Neuronal stem cell (in vitro differentiated cells): ENCODE data around the gene C1QTNF12.
A peak's percentile ranks its signal among the peaks of the same experiment; 100 is the strongest.

Experiments
- DNase-seq: peaks from one replicate; pipeline ENCODE4 v3.0.0-alpha.2; 2013; ENCODE audit warnings: low spot score
- H2AFZ ChIP-seq: one replicate; pipeline ENCODE4 v1.6.1; 2013; ENCODE audit warnings: mild to moderate bottlenecking, low read length, inconsistent platforms
- H2AK5ac ChIP-seq: 2 replicates; pipeline ENCODE4 v1.6.1; 2013; ENCODE audit warnings: low read depth, mild to moderate bottlenecking, inconsistent platforms, low read length, moderate library complexity, mixed read lengths
- H2BK120ac ChIP-seq: 2 replicates; pipeline ENCODE4 v1.6.1; 2013; ENCODE audit warnings: low read depth, mild to moderate bottlenecking, inconsistent platforms, low read length, moderate library complexity, mixed read lengths
- H2BK12ac ChIP-seq: one replicate; pipeline ENCODE4 v1.6.1; 2013; ENCODE audit warnings: low read length, inconsistent platforms
- H2BK15ac ChIP-seq: 2 replicates; pipeline ENCODE4 v1.6.1; 2013; ENCODE audit warnings: mild to moderate bottlenecking, low read length, inconsistent platforms, mixed read lengths
- H2BK5ac ChIP-seq: one replicate; pipeline ENCODE4 v1.6.1; 2013; ENCODE audit warnings: inconsistent platforms, mild to moderate bottlenecking, low read length, moderate library complexity
- H3K14ac ChIP-seq: one replicate; pipeline ENCODE4 v1.6.1; 2013; ENCODE audit warnings: low read length, inconsistent platforms
- H3K18ac ChIP-seq: 2 replicates; pipeline ENCODE4 v1.6.1; 2013; ENCODE audit warnings: low read length, inconsistent platforms
- H3K23ac ChIP-seq: 2 replicates; pipeline ENCODE4 v1.6.1; 2013; ENCODE audit warnings: low read depth, mild to moderate bottlenecking, mixed read lengths, low read length, inconsistent platforms; ENCODE audit not compliant: poor library complexity
- H3K27ac ChIP-seq: replicated peaks from 3 replicates; pipeline ENCODE4 v1.5.1; 2013; ENCODE audit warnings: low read length, inconsistent platforms
- H3K27me3 ChIP-seq, 3 experiments: 2 replicates each; pipeline ENCODE4 v1.6.1; 2013; ENCODE audit warnings: low read length in 3 of 3, mild to moderate bottlenecking in 2 of 3, inconsistent platforms in 1 of 3, low read depth in 1 of 3, mixed read lengths in 1 of 3, moderate library complexity in 1 of 3; ENCODE audit not compliant: control insufficient read depth in 3 of 3, insufficient read depth in 3 of 3
- H3K36me3 ChIP-seq, 2 donors: replicated peaks in 1 of 2; 2 replicates each; pipeline ENCODE4 v1.6.1; 2013; ENCODE audit warnings: low read length in 2 of 2; ENCODE audit not compliant: control insufficient read depth in 2 of 2, insufficient read depth in 2 of 2
- H3K4ac ChIP-seq: 2 replicates; pipeline ENCODE4 v1.6.1; 2013; ENCODE audit warnings: inconsistent platforms, mild to moderate bottlenecking, low read length, moderate library complexity
- H3K4me1 ChIP-seq, 2 donors: 1 replicate in 1 of 2; 2 replicates in 1 of 2; pipeline ENCODE4 v1.6.1; 2013; ENCODE audit warnings: low read length in 2 of 2, low read depth in 1 of 2; ENCODE audit not compliant: control insufficient read depth in 2 of 2, insufficient read depth in 1 of 2
- H3K4me2 ChIP-seq: one replicate; pipeline ENCODE4 v1.6.1; 2013; ENCODE audit warnings: mild to moderate bottlenecking, low read length, inconsistent platforms; ENCODE audit not compliant: insufficient read depth, poor library complexity, severe bottlenecking
- H3K4me3 ChIP-seq, 2 donors: 2 replicates each; pipeline ENCODE4 v1.5.1; 2013; ENCODE audit warnings: low read length in 2 of 2, mild to moderate bottlenecking in 2 of 2, inconsistent platforms in 1 of 2, moderate library complexity in 1 of 2
- H3K79me1 ChIP-seq: one replicate; pipeline ENCODE4 v1.6.1; 2013; ENCODE audit warnings: low read depth, mild to moderate bottlenecking, inconsistent platforms, low read length, moderate library complexity
- H3K9ac ChIP-seq: one replicate; pipeline ENCODE4 v1.6.1; 2013; ENCODE audit warnings: mild to moderate bottlenecking, low read depth, low read length, inconsistent platforms; ENCODE audit not compliant: poor library complexity
- H3K9me3 ChIP-seq, 2 donors: replicated peaks in 1 of 2; 2 replicates each; pipeline versions ENCODE3 to v1.6.1; 2013; ENCODE audit warnings: low read length in 2 of 2, mild to moderate bottlenecking in 2 of 2, inconsistent platforms in 1 of 2, low read depth in 1 of 2, mixed read lengths in 1 of 2, moderate library complexity in 1 of 2; ENCODE audit not compliant: control insufficient read depth in 2 of 2, insufficient read depth in 1 of 2
- H4K8ac ChIP-seq: one replicate; pipeline ENCODE4 v1.6.1; 2013; ENCODE audit warnings: low read depth, mild to moderate bottlenecking, inconsistent platforms, low read length, moderate library complexity
- H4K91ac ChIP-seq: one replicate; pipeline ENCODE4 v1.6.1; 2013; ENCODE audit warnings: low read length, low read depth, mild to moderate bottlenecking, inconsistent platforms; ENCODE audit not compliant: poor library complexity
- WGBS, 2 donors: extraction: QIAGEN DNeasy Blood & Tissue Kit; methylation state at CpG; one replicate each; pipeline ENCODE4 v1.1.7; 2013; ENCODE audit warnings: missing lambda C conversion rate in 2 of 2, mixed read lengths in 1 of 2; ENCODE audit not compliant: insufficient read length in 2 of 2, insufficient replicate concordance in 1 of 2; ENCODE audit errors: extremely low coverage in 2 of 2; 5-methylcytosine and 5-hydroxymethylcytosine counted together

C1QTNF12 gene

DNA sequence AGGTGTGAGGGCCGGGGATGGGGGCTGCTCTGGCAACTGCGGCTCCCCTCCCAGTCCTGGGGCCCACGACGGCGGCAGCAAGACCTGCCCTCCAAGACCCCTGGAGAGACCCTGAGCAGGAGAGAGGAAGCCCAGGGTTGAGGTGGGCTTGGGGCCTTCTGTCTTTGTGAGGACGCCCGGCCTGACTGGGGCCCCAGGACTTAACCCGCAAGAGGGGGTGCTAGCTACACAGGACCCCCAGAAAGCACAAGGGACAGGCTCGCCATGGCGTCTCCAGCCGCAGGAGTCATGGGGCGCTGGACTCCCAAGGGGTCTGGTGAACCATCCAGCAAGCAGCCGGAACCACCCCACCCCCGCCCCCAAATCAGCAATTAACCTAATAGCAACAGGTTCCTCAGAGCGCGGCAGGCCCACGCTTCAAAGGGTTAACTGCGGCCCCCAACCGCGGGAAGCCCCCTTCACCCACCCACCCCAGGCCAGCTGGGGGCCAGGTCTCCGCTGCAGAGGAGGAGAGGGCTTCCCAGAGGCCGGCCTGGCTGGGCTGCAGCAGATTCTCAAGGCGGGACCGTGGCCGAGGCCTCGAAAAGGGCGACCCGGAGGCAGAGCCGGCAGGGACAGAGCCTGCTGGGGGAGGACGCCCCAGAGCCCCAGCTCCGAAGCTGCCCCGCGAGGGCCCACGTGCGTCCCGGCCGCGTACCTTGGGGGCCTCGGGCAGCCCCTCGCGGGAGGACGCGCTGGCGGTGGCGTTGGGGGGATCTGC lies 525 bp downstream of the C1QTNF12 start:
- no peak overlapping the region for H3K4ac ChIP-seq
- H3K36me3 ChIP-seq: no peaks in the 10 kb centered on the region
- peak overlapping the region; percentile 11 for H2AFZ ChIP-seq
- peak overlapping the region; percentile 94 for H2AK5ac ChIP-seq
- DNase-seq: no peak
- peak overlapping the region; percentile 70 for H3K9ac ChIP-seq
- H2BK5ac ChIP-seq: peak overlapping the region; percentile 66
- WGBS, 2 donors: no CpG with 5 or more reads among the region's 45 CpGs
- no peak overlapping the region for H3K27ac ChIP-seq
- peak overlapping the region; percentile 94 for H3K18ac ChIP-seq
- peaks cover 3 to 10% of the 10 kb centered on the region in 2 donors for H3K4me1 ChIP-seq
- no peak overlapping the region for H4K8ac ChIP-seq
- H2BK120ac ChIP-seq: peak overlapping the region; percentile 61
- H2BK15ac ChIP-seq: peak overlapping the region; percentile 21
- peak overlapping the region; percentile 38 for H3K14ac ChIP-seq
- H3K4me3 ChIP-seq: peak overlapping the region in 1 of 2 donors; percentile 36
- peak overlapping the region; percentile 54 for H3K4me2 ChIP-seq
- no peak overlapping the region for H4K91ac ChIP-seq
- H3K9me3 ChIP-seq: no peaks in the 10 kb centered on the region
- peak overlapping the region; percentile 80 for H3K23ac ChIP-seq
- peaks cover 2% of the 10 kb centered on the region for H3K79me1 ChIP-seq
- H3K27me3 ChIP-seq: peaks cover 0 to 21% (median 17%) of the 10 kb centered on the region in 3 experiments
- H2BK12ac ChIP-seq: peak overlapping the region; percentile 82

DNA sequence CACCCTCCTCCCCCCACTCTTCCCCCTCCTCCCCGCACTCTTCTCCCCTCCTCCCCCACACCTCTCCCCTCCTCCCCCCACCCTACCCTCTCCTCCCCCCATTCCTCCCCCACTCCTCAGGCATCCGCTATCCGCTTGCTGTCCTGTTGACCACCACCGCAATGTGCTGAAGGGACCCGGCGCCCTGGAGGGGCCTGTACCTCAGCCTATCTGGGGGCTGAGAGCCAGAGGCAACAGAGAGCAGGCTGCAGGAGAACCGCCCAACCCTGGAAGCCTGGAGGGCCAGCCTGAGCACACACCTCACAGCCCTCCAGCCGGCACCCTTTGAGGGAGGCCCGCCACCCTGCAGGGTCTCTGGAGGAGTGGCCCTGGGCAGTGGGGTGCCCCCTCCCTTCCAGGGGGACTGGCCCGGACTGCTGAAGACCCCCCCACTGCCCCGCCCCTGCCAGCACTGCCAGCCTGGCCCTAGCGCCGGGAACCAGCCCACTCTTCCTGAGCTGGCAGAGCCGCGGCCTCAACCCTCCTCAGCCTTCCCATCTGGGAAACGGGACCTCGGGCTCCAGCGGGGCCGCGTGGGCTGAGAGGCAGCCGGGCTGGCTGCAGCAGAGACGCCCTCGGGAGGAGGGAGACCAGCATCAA lies 1.2 kb downstream of the C1QTNF12 start:
- Histone ChIP-seq H3K36me3 (no peaks in the 10 kb centered on the region), H2BK5ac (no peak overlapping the region), H3K9ac (no peak overlapping the region), H3K27ac (no peak overlapping the region), H4K8ac (no peak overlapping the region), H3K23ac (no peak overlapping the region), H4K91ac (no peak overlapping the region), H3K4ac (no peak overlapping the region), H3K4me3 (no peak overlapping the region), H3K14ac (no peak overlapping the region), H3K27me3 (peaks cover 0 to 21% (median 21%) of the 10 kb centered on the region in 3 experiments), H2AFZ (no peak overlapping the region), H3K79me1 (peaks cover 2% of the 10 kb centered on the region), H3K4me2 (no peak overlapping the region), H2BK12ac (peak overlapping the region; percentile 82), H3K9me3 (no peaks in the 10 kb centered on the region), H2BK120ac (no peak overlapping the region), H2AK5ac (peak overlapping the region; percentile 94), H2BK15ac (peak overlapping the region; percentile 21), H3K4me1 (peaks cover 3 to 8% of the 10 kb centered on the region in 2 donors), H3K18ac (peak overlapping the region; percentile 57)
- DNase-seq: no peak
- 40% methylated on average over 1 of the region's 23 CpGs; no CpG with 5 or more reads in 1 of the 2 donors for WGBS, 2 donors

DNA sequence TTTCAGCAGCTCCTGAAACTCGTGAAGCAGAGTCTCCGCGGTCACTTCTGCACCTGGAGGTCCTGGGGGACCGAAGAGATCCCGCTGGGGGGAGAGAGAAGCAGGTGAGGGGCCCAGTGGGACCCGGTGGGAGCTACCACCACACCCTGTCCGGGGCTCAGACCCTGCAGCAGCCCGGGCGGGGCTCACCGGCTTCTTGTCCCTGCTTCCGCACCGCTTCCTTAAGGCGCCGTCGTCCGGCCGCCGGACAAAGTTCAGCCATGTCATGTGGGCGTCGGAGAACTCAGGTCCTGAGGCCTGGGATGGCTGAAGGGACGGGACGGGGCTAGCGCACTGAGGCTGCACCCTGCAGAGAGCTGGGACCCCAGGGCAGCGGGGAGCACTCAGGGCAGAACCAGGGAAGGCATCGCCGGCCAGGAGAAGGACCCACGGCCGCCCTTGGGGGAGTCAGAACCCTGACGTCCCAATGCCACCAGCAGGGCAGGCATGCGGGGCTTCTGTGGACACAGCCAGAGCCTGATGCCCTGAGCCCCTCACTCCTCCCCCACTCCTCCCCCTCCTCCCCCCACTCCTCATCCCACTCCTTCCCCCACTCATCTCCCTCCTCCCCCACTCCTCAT lies 2.2 kb downstream of the C1QTNF12 start:
- peaks cover 8 to 18% of the 10 kb centered on the region in 2 donors for H3K4me1 ChIP-seq
- H3K14ac ChIP-seq: no peak overlapping the region
- H2AFZ ChIP-seq: peak overlapping the region; percentile 17
- H3K4ac ChIP-seq: no peak overlapping the region
- peak overlapping the region; percentile 80 for H3K23ac ChIP-seq
- no peak overlapping the region for H2BK15ac ChIP-seq
- peaks cover 2% of the 10 kb centered on the region for H3K79me1 ChIP-seq
- H4K91ac ChIP-seq: no peak overlapping the region
- H3K9me3 ChIP-seq: no peaks in the 10 kb centered on the region
- peak overlapping the region; percentile 80 for H3K18ac ChIP-seq
- no peak for DNase-seq
- no peak overlapping the region for H2BK120ac ChIP-seq
- H3K4me2 ChIP-seq: no peak overlapping the region
- H2BK5ac ChIP-seq: no peak overlapping the region
- H3K27ac ChIP-seq: no peak overlapping the region
- no peak overlapping the region for H4K8ac ChIP-seq
- H3K4me3 ChIP-seq: no peak overlapping the region
- H3K27me3 ChIP-seq: peaks cover 0 to 21% (median 21%) of the 10 kb centered on the region in 3 experiments
- H2AK5ac ChIP-seq: peak overlapping the region; percentile 40
- no peaks in the 10 kb centered on the region for H3K36me3 ChIP-seq
- H3K9ac ChIP-seq: no peak overlapping the region
- WGBS, 2 donors: no CpG with 5 or more reads among the region's 30 CpGs
- H2BK12ac ChIP-seq: no peak overlapping the region

DNA sequence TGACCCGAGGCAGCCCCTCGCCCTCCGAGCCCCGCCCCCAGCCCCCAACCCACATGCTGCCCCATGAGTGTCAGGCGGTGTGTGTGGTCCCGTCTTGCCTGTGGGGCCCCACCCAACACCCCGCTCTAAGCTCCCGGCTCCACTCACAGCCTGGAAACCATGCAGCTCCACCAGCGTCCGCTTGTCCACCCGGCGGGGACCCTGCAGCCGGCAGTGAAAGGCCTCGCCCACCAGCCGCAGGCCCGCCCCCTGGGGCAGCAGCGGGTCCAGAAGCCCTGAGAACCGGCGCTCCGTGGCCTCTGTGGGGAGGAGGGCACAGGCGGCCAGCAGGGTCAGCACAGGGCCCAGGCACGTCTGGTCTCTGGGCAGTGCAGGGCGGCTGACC lies 2.7 kb downstream of the C1QTNF12 start:
- Histone ChIP-seq H4K91ac (no peak overlapping the region), H2AFZ (no peak overlapping the region), H3K9me3 (no peaks in the 10 kb centered on the region), H3K4ac (no peak overlapping the region), H3K4me1 (peaks cover 8 to 23% of the 10 kb centered on the region in 2 donors), H3K9ac (no peak overlapping the region), H3K4me3 (no peak overlapping the region), H3K23ac (peak overlapping the region; percentile 80), H4K8ac (no peak overlapping the region), H3K14ac (no peak overlapping the region), H2BK15ac (no peak overlapping the region), H3K36me3 (no peaks in the 10 kb centered on the region), H2AK5ac (peak overlapping the region; percentile 40), H3K27me3 (peaks cover 0 to 21% (median 21%) of the 10 kb centered on the region in 3 experiments), H3K27ac (no peak overlapping the region), H3K79me1 (peaks cover 2% of the 10 kb centered on the region), H3K4me2 (no peak overlapping the region), H2BK12ac (no peak overlapping the region), H2BK120ac (no peak overlapping the region), H3K18ac (peak overlapping the region; percentile 28), H2BK5ac (peak overlapping the region; percentile 66)
- no CpG with 5 or more reads among the region's 23 CpGs for WGBS, 2 donors
- no peak for DNase-seq
